DND-41 (cell line): ENCODE measurements around the gene BACH1.

Source experiments
- ATAC-seq: fragments of 200-7000 bp; cut with Tn5 transposase; 3 replicates; pipeline ENCODE4 v1.9.1; 2021; ENCODE audit warnings: low read depth; ENCODE audit not compliant: insufficient read depth
- DNase-seq: peaks from one replicate; pipeline ENCODE4 v3.0.0-alpha.2; 2020
- H2AFZ ChIP-seq: 2 replicates; pipeline ENCODE4 v1.6.0; 2012; ENCODE audit warnings: low read depth, low read length
- H3K27ac ChIP-seq: 2 replicates; pipeline ENCODE4 v1.5.1; 2012; ENCODE audit warnings: low read length, inconsistent platforms
- H3K27me3 ChIP-seq: fragments of 200-600 bp; sonication (generic); 2 replicates; pipeline ENCODE4 v1.6.0; 2012; ENCODE audit warnings: low read length, mild to moderate bottlenecking, inconsistent platforms; ENCODE audit not compliant: insufficient read depth, poor library complexity
- H3K36me3 ChIP-seq: 2 replicates; pipeline ENCODE4 v1.5.1; 2012; ENCODE audit warnings: low read length, inconsistent platforms; ENCODE audit not compliant: insufficient read depth
- H3K4me1 ChIP-seq: 2 replicates; pipeline ENCODE4 v1.5.1; 2012; ENCODE audit warnings: mild to moderate bottlenecking, low read length; ENCODE audit not compliant: insufficient read depth
- H3K4me2 ChIP-seq: 2 replicates; pipeline ENCODE4 v1.6.0; 2012; ENCODE audit warnings: mild to moderate bottlenecking, moderate library complexity, low read length, inconsistent platforms; ENCODE audit not compliant: insufficient read depth
- H3K4me3 ChIP-seq, 2 experiments: fragments of 200-600 bp in 1 of 2; shearing (Covaris generic) in 1 of 2; 2 replicates each; pipeline ENCODE4 v1.5.1; 2012 to 2016; ENCODE audit warnings: inconsistent platforms in 2 of 2, low read length in 2 of 2, mild to moderate bottlenecking in 2 of 2, low read depth in 1 of 2, moderate library complexity in 1 of 2
- H3K79me2 ChIP-seq: 2 replicates; pipeline ENCODE4 v1.6.0; 2012; ENCODE audit warnings: low read length, inconsistent platforms; ENCODE audit not compliant: insufficient read depth
- H3K9ac ChIP-seq: 2 replicates; pipeline ENCODE4 v1.6.0; 2012; ENCODE audit warnings: low read depth, mild to moderate bottlenecking, inconsistent platforms, low read length, moderate library complexity
- H3K9me3 ChIP-seq: 2 replicates; pipeline ENCODE4 v1.5.1; 2012; ENCODE audit warnings: low read length, moderate library complexity, mild to moderate bottlenecking, inconsistent platforms; ENCODE audit not compliant: insufficient read depth, severe bottlenecking
- H4K20me1 ChIP-seq: 2 replicates; pipeline ENCODE4 v1.6.0; 2012; ENCODE audit warnings: low read length; ENCODE audit not compliant: insufficient read depth
- CTCF ChIP-seq: IDR thresholded peaks from 2 replicates; pipeline ENCODE4 v1.5.1; 2012; ENCODE audit warnings: borderline replicate concordance, low read length, moderate library complexity, mild to moderate bottlenecking; ENCODE audit not compliant: poor library complexity, severe bottlenecking; ENCODE audit errors: extremely low read depth
- EZH2 ChIP-seq: IDR thresholded peaks from 3 replicates; pipeline ENCODE4 v1.6.1; 2012; ENCODE audit warnings: borderline replicate concordance, low read depth, mild to moderate bottlenecking, moderate library complexity, low read length, inconsistent platforms; ENCODE audit not compliant: severe bottlenecking

The BACH1 gene

GRCh38 chr21:29315131-29315749 is 16.5 kb downstream of the BACH1 start:
- DNase-seq (no peak), ATAC-seq (no peak)
- Histone ChIP-seq H4K20me1 (peaks cover 87% of the 10 kb centered on the region), H3K79me2 (peaks cover 100% of the 10 kb centered on the region), H3K9ac (no peak overlapping the region), H3K27me3 (no peaks in the 10 kb centered on the region), H3K4me1 (no peaks in the 10 kb centered on the region), H3K4me2 (no peak overlapping the region), H3K27ac (no peak overlapping the region), H3K36me3 (no peaks in the 10 kb centered on the region), H3K4me3 (no peak overlapping the region), H3K9me3 (no peaks in the 10 kb centered on the region), H2AFZ (no peak overlapping the region)
- TF ChIP-seq EZH2 (no peak), CTCF (no peak)

GRCh38 chr21:29316029-29316742 is 17.5 kb downstream of the BACH1 start:
- Histone ChIP-seq H3K27ac (no peak overlapping the region), H3K4me1 (no peaks in the 10 kb centered on the region), H3K9ac (no peak overlapping the region), H3K4me3 (no peak overlapping the region), H3K27me3 (no peaks in the 10 kb centered on the region), H3K9me3 (no peaks in the 10 kb centered on the region), H3K79me2 (peaks cover 100% of the 10 kb centered on the region), H4K20me1 (peaks cover 86% of the 10 kb centered on the region), H3K4me2 (no peak overlapping the region), H2AFZ (no peak overlapping the region), H3K36me3 (peaks cover 3% of the 10 kb centered on the region)
- no peak for ATAC-seq
- DNase-seq = no peak
- TF ChIP-seq CTCF (no peak), EZH2 (no peak)

- DNase-seq = no peak
- no peaks in the 10 kb centered on the region for H3K27me3 ChIP-seq
- no peak overlapping the region for H3K27ac ChIP-seq
- H2AFZ ChIP-seq = no peak overlapping the region
- no peaks in the 10 kb centered on the region for H3K9me3 ChIP-seq
- H3K4me3 ChIP-seq = no peak overlapping the region
- no peak overlapping the region for H3K9ac ChIP-seq
- peaks cover 9% of the 10 kb centered on the region for H3K36me3 ChIP-seq
- no peak overlapping the region for H3K4me2 ChIP-seq
- H3K79me2 ChIP-seq = peaks cover 100% of the 10 kb centered on the region
- no peak for ATAC-seq
- peaks cover 83% of the 10 kb centered on the region for H4K20me1 ChIP-seq
- no peaks in the 10 kb centered on the region for H3K4me1 ChIP-seq
- no peak for TF ChIP-seq CTCF
- no peak for TF ChIP-seq EZH2
Measured at GRCh38 chr21:29316806-29317205, 18.1 kb downstream of the BACH1 start.
